ACHN (cell line): ENCODE measurements around the gene CHFR.
"Not testable (repeated sequence)": the region's sequence is repeated elsewhere in the genome, so short reads cannot be mapped to it uniquely, and the experiment has no call there.

Experiments
- DNase-seq: peaks from one replicate; pipeline ENCODE4 v3.0.0-alpha.2; 2015
- in situ Hi-C: cut with HindIII; loops from 2 replicates; pipeline ENCODE4 v1.10.0; 2017; ENCODE audit warnings: low sequenced_read_pairs, low pct_ligation_motif_present, low pct_unique_long_range_greater_than_20kb

The CHFR gene

DNA sequence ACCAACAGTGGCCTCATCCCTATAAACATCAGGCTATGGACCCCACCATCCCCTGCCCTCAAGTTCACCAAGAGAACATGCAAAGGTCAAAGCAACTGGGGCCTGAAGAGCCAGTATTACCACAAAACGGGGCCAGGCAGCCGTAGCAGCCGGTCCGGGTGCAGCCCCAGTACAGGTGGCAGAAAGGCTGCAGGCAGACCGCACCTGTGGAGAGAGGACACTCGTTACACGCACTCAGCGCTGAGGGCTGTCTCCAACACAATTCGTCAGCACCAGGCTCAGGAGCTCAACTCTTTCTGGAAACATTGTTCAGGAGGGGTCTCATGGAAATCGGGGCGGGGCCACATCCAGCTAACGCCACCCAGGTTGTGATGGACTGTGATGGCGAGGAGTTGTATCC lies 38.9 kb downstream of the CHFR start:
- in situ Hi-C loops: no loop called here
- DNase-seq: no peak

DNA sequence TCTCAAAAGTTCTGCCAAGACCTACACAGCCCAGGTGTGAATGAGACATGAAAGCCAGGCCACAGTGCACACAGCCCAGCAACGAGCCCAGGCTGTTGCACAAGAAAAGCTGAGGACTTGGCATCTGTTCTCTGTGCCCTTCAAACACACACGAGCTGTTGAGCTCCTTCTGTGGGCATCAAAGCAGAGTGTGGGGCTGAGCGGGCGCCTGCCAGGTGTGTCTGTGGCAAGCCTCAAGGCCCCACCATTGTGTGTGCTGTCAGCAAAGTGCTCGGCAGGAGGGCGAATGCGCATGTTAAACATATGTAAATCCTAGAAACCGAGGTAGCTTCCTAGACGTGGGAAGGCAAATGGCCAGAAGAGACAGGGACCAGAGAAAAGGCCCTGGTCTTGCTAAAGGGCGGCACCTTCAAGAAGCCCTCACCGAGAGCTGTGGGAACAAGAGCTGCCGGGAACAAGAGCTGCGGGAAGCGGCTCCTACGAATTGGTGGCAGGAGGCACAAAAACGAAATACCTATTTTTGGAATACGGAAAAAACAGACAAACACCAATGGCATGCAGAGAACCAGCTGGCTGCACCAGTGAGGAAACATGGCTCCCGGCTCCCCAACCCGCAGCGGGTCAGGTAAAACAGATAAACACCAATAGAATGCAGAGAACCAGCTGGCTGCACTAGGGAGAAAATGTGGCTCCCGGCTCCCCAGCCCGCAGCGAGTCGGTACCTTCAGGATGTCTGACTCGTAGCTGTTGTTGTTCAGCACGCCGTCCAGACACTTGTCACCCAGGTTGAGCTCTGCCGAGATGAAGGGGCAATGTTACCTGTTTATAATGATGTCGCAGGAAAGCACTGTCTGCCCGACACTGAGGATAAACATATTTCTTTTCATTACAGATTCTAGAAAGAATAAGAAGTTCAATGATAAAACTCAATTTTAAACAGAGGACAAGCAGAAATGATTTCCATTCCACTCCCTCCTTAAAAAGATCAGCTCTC lies 39.7 kb downstream of the CHFR start:
- DNase-seq: no peak
- in situ Hi-C loops: no loop called here

DNA sequence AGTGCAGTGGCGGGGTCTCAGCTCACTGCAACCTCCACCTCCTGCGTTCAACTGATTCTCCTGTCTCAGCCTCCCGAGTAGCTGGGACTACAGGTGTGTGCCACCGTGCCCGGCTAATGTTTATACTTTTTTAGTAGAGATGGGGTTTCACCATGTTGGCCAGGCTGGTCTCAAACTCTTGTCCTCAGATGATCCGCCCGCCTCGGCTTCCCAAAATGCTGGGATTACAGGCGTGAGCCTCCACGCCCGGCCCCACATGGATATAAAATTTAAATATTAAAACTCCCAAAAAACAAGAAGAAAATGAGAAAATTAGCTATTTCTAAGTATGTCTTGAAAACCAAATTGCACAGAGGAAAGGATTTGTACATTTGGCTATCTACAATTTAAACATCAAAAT lies 42.7 kb downstream of the CHFR start:
- in situ Hi-C loops: not testable (repeated sequence)

DNA sequence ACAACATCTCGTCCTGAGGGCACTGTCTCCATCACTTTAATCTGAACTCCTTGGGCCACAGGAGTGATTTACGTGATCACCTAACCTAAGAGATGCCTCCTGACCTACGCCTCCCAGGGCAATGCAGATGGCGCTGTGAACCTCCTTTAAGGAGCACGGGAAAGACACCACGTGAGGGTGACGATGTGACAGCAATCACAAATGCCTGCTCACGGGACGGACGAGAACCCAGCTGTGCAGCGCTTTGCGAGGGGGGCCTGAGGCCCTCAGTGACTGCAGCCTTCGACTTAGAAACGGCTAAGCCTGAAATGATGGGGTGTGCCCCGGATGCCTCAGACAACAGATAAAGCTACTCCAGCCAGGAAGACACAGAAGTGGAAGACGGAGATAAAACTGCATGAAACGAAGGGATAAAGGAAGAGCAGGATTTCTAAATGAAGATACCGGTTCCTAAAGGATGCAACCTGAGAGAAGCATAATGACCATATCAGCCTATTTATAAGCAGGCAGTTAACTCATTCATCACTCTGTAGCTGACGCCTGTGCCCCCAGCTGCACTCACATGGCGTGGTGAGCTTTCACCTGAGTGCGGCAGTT lies 44.9 kb downstream of the CHFR start:
- DNase-seq: no peak
- in situ Hi-C loops: no loop called here

More for the DNA sequence above, 42.7 kb downstream of the CHFR start:
- not testable (repeated sequence) for DNase-seq

DNA sequence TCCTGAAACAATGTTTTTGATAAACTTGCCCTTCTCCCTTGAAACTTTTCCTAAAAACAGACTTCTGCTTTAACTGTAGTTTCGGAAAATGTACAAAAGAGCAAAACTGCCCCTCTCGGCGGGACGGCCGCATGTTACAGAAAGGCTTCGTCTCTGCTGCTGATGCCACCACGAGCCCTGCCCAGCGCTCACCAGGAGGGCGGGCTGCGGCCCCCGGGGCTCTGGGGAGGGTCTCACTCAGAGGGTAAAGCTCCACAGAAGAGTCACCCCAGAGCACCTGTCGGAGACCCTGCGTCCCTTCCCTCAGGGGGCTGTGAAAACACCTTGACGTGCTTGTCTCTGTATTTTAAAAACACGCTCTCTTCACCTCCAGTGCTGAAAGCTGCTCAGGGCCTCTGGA lies 46.3 kb downstream of the CHFR start:
- in situ Hi-C loops: no loop called here
- no peak for DNase-seq

DNA sequence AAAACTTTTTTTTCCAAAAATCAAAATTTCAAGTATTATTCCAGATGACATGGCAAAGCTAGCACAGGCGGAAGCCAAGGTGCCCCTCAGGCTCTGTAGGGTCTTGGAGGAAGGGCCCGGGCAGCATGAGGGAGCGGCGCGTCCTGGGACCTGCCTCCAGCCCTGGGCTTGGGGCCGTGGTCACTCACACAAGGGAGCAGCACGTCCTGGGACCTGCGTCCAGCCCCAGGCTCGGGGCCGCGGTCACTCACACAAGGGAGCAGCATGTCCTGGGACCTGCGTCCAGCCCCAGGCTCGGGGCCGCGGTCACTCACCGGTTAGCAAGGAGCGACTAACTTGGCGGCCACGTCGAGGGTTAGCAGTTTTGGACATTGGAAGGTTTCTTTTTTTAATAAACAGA lies 46.9 kb downstream of the CHFR start:
- DNase-seq: no peak
- in situ Hi-C loops: no loop called here

DNA sequence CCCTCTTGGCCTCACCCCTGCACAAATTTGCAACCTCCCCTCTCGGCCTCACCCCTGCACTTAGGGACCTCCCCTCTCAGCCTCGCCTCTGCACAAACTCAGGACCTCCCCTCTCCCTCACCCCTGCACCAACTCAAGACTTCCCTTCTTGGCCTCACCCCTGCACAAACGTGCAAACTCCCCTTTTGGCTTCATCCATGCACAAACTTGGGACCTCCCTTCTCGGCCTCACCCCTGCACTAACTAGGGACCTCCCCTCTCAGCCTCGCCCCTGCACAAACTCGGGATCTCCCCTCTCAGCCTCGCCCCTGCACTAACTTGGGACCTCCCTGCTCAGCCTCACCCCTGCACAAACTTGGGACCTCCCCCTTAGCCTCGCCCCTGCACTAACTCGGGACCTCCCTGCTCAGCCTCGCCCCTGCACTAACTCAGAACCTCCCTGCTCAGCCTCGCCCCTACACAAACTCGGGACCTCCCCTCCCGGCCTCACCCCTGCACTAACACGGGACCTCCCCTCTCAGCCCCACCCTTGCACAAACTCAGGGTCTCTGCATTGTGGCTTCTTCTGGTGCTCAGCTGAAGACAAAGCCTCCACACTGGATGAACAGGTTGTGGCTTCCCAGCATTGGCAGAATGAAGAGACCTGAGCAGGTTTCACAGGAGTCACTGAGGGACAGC lies 47.7 kb downstream of the CHFR start:
- in situ Hi-C loops: no loop called here
- DNase-seq: no peak

DNA sequence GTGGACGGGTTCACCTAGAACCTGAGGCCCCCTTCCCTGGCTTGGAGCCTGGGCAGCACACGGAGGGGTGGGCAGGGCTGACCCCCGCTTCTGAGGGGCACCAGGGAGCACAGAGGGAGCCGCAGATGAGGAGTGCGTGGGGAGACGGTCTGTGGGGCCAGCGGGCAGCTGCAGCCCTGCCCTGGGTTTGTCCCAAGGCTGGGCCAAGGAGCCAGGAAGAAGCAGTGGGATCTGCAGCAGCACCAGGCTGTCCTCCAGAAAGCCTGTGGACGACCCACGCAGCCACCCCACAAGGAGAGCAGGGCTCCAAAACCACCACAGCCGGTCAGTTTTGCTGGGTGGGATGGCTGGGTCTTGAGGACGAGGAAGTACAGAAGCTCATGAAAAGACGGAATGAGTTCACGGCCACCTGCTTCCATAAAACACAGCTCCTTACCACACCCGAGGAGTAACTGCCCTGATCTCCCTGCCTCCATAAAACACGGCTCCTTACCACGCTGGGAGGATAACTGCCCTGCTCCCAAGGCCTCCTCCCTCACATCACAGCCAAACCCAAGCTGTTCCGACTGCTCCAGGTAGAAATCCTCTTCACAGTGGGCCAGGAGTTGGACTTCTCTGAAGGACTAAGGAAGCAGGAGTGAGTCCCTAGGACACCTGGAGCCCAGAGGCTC lies 48.9 kb downstream of the CHFR start:
- in situ Hi-C loops: no loop called here
- no peak for DNase-seq

DNA sequence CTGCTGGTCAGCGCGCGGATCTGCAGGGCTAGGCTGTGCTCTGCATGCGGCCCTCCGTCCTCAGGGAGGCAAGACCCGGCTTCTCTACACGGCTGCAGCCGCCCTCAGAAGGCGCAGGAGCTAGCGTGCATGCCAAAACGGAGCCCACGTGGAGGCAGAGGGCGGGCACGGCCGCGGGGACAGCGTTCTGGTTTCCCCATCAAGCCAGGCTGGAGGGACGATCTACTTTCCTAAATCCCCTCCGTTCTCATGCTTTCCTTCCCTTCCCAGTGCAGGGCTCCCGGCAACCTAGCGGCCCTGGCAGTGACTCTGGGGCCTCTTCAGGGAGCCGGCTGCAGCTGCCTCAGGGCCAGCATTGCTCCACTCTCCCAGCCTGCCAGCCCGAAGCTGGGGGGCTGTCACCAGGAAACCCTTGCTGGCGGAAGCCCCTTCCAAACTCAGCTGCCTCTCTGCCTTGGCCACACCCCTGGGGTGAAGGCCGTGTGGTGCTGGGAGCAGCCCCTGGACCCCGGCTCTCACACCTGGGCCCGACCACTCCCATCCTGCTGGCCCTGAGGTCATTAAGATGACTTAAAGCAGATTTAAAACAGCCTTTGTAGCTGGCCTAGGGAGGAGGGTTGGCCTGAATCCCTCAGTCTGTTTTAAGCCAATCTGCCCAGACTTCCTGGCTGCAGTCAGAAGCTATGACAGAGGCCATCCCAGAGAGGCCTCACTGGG lies 49.6 kb downstream of the CHFR start:
- no peak for DNase-seq

DNA sequence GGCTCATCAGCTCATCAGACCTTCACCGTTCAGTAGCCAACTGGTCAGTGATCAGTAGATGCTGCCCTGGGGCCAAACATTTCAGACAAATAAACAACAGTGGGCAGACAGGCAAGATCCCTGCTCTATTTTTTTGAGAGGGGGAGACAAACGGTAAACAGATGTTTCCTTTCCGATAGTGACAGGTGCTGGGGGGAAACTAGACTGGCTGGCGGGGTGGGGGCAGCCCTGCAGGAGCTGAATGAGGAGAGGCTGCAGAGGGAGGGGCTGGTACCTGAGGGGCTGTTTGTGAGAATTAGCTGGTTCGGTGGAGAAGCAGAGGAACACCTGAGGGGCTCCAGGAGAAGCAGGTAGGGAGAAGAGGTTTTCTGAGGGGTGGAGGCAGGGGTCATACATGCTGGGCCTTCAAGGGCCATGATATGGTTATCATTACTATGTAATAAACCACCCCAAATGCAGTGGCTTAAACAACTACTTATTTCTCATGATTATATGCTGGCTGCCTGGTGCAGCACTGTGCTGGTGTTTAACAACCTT lies 50.5 kb downstream of the CHFR start:
- DNase-seq: no peak
- in situ Hi-C loops: no loop called here

More for the DNA sequence above, 49.6 kb downstream of the CHFR start:
- in situ Hi-C loops: no loop called here

DNA sequence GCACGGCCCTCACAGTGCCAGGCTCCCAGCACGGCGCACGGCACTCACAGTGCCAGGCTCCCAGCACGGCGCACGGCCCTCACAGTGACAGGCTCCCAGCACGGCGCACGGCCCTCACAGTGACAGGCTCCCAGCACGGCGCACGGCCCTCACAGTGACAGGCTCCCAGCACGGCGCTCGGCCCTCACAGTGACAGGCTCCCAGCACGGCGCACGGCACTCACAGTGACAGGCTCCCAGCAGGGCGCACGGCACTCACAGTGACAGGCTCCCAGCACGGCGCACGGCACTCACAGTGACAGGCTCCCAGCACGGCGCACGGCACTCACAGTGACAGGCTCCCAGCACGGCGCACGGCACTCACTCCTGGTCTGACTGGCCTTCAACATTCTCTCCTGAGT lies 51.2 kb downstream of the CHFR start:
- DNase-seq, in situ Hi-C loops: not testable (repeated sequence)

DNA sequence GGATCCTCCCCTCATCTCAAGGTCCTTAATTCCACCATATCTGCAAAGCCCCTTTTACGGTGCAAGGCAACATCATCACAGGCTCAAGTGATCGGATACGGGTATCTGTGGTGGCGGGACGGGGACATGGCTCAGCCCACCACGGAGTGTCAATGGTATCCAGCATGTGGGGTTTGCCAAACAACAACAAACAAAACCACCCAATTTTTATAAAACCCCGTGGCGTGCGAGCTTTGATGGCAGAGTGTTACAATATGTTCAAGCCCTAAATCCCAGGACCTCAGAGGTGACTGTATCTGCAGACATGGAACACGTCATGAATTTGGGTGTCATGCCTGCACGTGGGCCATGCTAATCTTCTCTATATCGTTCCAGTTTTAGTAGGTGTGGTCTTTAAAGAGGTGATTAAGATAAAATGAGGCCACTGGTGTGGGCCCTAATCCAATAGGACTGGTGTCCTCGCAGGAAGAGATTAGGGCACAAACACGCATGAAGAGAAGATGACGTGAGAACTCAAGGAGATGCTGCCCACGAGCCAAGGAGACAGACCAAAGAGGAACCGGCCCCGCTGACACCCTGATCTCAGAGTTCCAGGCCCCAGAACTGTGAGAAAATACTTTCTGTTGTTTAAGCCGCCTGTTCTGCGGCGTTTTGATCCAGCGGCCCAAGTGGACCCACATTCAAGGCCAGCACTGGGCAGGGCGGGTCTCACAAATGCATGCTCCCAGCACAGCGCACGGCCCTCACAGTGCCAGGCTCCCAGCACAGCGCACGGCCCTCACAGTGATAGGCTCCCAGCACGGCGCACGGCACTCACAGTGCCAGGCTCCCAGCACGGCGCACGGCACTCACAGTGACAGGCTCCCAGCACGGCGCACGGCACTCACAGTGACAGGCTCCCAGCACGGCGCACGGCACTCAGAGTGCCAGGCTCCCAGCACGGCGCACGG lies 52.1 kb downstream of the CHFR start:
- in situ Hi-C loops: no loop called here
- no peak for DNase-seq

DNA sequence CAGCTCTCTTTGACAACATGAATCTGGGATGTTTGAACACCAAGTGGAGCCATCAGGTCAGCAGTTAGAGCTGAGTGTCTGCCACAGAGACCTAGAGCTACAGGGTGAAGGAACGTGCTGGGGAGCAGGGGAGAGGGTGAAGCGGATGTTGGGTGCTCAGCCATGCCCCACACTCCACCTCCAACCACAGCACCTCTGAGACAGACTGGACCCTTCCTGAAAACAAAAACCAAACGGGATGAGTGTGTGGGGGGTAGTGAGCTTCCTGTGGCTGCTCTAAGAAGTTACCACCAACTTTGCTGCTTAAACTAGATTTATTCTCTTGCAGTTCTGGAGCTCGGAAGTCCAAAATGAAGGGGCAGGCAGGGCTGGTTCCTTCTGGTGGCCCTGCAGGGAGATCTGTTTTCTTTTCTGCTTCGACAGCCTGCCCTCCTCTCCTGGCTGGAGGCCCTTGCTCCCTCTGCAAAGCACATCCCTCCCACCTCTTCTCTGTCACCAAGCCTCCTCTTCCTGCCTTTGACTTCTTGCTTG lies 53.2 kb downstream of the CHFR start:
- in situ Hi-C loops: no loop called here
- no peak for DNase-seq

DNA sequence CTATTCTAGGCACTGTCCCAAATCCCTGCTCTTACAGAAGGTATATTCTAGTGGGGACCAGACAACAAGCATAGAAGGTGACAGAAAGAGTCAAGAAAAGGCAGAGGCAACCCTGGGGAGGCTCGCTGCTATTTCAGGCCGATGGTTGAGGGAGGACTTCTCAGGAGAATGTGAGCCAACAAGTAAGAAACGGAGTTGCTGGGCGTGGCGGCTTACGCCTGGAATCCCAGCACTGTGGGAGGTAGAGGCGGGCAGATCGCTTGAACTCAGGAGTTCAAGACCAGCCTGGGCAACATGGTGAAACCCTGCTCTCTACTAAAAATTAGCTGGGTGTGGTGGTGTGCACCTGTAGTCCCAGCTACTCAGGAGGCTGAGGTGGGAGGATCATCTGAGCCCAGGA lies 54.1 kb downstream of the CHFR start:
- no peak for DNase-seq
- in situ Hi-C loops: no loop called here

DNA sequence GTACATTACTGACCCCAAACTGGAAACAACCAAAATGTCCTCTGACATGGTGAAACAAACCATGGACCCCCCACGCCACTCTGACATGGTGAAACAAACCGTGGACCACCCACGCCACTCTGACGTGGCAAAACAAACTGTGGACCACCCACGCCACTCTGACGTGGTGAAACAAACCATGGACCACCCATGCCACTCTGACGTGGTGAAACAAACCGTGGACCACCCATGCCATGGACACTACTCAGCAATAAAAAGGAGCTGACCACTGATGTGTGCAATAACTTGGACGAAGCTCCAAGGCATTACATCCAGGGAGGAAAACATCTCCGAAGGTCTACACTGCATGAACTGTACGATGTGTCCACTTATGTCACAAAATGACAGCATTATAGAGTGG lies 55.6 kb downstream of the CHFR start:
- in situ Hi-C loops: no loop called here
- DNase-seq: no peak

DNA sequence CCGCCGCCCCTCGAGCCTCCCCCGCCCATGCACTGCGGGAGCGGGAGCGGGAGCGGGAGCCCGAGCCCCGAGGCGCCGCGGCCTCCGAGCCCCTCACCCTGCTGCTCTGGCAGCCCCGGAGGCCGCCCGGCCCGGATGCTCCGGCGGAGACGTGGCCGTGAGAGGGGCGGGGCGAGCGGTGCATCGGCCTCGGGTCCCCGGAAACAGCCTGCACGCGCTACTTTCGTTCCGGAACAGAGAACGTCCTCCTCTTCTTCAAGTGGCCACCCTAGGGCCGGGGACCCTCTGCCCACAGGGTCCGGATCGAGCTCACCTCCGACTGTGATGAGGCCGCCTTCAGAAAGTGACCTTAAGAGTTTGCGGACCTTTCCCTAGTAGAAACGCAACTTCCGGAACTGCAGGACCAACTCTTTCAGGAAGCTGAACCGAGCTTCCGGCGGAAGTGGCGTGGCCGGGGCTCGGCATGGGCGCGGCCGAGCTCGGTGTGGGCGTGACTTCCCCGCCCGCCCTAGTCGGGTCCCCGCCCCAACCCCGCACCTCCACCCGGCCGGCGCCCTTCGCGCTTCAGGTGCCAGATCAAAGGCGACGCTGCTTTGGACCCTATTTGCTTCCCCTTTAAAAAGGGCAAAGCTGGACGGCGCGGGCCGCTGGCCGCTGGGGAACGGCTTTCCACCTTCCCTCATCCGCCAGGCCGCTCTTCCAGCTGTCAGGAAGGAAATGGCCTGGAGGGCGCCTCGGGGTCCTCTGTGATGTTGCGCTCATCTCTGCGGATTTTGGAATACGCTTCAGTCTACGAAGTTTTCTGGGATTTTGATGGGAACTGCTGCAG lies 58.5 kb downstream of the CHFR start, which contains the start of gene GOLGA3:
GOLGA3 (minus strand) TSS at position 164 of the 829 bp plus-strand sequence. CDS start 6,741 bp downstream, outside the sequence.
- in situ Hi-C loops: no loop called here
- peak; percentile 97 for DNase-seq
